ENCODE measurements around the gene VPS16.
"Not testable (repeated sequence)": the region's sequence is repeated elsewhere in the genome, so short reads cannot be mapped to it uniquely, and the experiment has no call there.

Gene VPS16

GRCh38 chr20:2807929-2808328, 32.6 kb upstream of the VPS16 start:
- DNase-seq, result not testable (repeated sequence)

- DNase-seq, result no peak
Measured at GRCh38 chr20:2809690-2810089, 30.9 kb upstream of the VPS16 start.

- DNase-seq, result no peak
Measured at GRCh38 chr20:2812189-2812588, 28.4 kb upstream of the VPS16 start.

GRCh38 chr20:2814076-2814475, 26.5 kb upstream of the VPS16 start:
- no peak for DNase-seq

- DNase-seq, result no peak
Measured at GRCh38 chr20:2814587-2815051, 25.9 kb upstream of the VPS16 start, which contains the start of gene C20orf141. Gene C20orf141, plus strand, starts transcription at chr20:2814987. Its CDS starts 198 bp downstream, at chr20:2815185.

GRCh38 chr20:2815242-2815900, 25.2 kb upstream of the VPS16 start:
- DNase-seq, result no peak

GRCh38 chr20:2816030-2816582, 24.4 kb upstream of the VPS16 start, which contains the start of gene TMEM239:
Gene TMEM239, plus strand, starts transcription at chr20:2816364. Its CDS starts 191 bp downstream, at chr20:2816555.
- no peak for DNase-seq

- DNase-seq, result no peak
Measured at GRCh38 chr20:2816583-2817340, 23.8 kb upstream of the VPS16 start.

GRCh38 chr20:2817341-2817726, 23.2 kb upstream of the VPS16 start:
- DNase-seq, result no peak

GRCh38 chr20:2817891-2818595, 22.5 kb upstream of the VPS16 start:
- no peak for DNase-seq

- DNase-seq, result no peak
Measured at GRCh38 chr20:2820084-2820895, 20.3 kb upstream of the VPS16 start.

GRCh38 chr20:2820896-2821869, 19.4 kb upstream of the VPS16 start:
- no peak for DNase-seq

GRCh38 chr20:2822073-2822472, 18.5 kb upstream of the VPS16 start:
- DNase-seq, result no peak

- DNase-seq, result no peak
Measured at GRCh38 chr20:2825761-2826160, 14.8 kb upstream of the VPS16 start.

- no peak for DNase-seq
Measured at GRCh38 chr20:2826655-2827054, 13.9 kb upstream of the VPS16 start.

- DNase-seq, result no peak
Measured at GRCh38 chr20:2829376-2829775, 11.2 kb upstream of the VPS16 start.

GRCh38 chr20:2831206-2831605, 9.3 kb upstream of the VPS16 start:
- not testable (repeated sequence) for DNase-seq

- no peak for DNase-seq
Measured at GRCh38 chr20:2833761-2834160, 6.8 kb upstream of the VPS16 start.

GRCh38 chr20:2834401-2835110, 6.0 kb upstream of the VPS16 start:
- no peak for DNase-seq

GRCh38 chr20:2835331-2835796, 5.2 kb upstream of the VPS16 start:
- no peak for DNase-seq
